ENCODE results near the gene MT2A. TPM values are rescaled to one million over a fixed set of nuclear protein-coding genes. Genes with fewer than 3 reads are reported as not detected.

MT2A gene
- total and polyA plus RNA-seq, 2 of the 13 experiments (the other 11 are each of a cell fraction or from before 2014, with no cell fraction given) = 135 to 371 TPM

DNA sequence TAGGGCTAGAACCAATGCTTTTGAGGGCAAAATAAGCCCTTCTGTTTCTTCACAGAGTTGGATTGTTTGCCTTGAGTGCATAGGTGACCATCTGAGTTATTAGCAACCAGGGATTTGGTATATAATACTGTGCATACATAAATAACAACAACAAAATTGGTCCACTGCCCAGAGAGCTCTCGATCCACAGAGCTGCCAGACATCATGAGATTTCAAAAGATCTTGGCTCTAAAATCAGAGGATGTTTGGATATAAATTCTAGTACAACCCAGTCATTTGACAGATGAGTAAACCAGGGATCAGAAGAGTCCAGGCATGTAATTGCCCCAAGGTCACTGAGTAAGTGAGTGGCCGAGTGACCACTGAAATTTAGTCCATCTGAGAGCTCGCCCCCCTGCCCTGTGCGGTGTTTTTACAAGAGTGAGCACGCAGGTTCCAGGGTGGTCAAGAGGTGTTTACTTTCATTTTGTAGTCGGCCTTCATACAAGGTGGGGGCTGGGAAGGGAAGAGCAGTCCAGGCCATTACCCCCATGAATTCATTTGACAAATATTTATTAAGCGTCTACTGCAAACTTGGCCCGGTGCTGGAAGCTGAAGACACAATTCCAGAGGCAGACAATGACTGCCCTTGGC is 1.8 kb upstream of the MT2A start (continued):
- TF ChIP-seq, protein P1, sequence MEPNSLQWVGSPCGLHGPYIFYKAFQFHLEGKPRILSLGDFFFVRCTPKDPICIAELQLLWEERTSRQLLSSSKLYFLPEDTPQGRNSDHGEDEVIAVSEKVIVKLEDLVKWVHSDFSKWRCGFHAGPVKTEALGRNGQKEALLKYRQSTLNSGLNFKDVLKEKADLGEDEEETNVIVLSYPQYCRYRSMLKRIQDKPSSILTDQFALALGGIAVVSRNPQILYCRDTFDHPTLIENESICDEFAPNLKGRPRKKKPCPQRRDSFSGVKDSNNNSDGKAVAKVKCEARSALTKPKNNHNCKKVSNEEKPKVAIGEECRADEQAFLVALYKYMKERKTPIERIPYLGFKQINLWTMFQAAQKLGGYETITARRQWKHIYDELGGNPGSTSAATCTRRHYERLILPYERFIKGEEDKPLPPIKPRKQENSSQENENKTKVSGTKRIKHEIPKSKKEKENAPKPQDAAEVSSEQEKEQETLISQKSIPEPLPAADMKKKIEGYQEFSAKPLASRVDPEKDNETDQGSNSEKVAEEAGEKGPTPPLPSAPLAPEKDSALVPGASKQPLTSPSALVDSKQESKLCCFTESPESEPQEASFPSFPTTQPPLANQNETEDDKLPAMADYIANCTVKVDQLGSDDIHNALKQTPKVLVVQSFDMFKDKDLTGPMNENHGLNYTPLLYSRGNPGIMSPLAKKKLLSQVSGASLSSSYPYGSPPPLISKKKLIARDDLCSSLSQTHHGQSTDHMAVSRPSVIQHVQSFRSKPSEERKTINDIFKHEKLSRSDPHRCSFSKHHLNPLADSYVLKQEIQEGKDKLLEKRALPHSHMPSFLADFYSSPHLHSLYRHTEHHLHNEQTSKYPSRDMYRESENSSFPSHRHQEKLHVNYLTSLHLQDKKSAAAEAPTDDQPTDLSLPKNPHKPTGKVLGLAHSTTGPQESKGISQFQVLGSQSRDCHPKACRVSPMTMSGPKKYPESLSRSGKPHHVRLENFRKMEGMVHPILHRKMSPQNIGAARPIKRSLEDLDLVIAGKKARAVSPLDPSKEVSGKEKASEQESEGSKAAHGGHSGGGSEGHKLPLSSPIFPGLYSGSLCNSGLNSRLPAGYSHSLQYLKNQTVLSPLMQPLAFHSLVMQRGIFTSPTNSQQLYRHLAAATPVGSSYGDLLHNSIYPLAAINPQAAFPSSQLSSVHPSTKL (CRISPR knock-in tag; IDR thresholded peaks at IDR 0.05) = peak; percentile 43; the same call in 1 of the 2 replicates
- TF ChIP-seq ISL2 (CRISPR knock-in tag; IDR thresholded peaks at IDR 0.05) (peak; percentile 65; the same call in 1 of the 2 replicates), DMTF1 (CRISPR knock-in tag; IDR thresholded peaks at IDR 0.05) (no peak), MIXL1 (CRISPR knock-in tag; IDR thresholded peaks at IDR 0.05) (peak; percentile 59), ZNF816 (CRISPR knock-in tag; IDR thresholded peaks at IDR 0.05; ENCODE audit: borderline replicate concordance) (no peak), HNRNPK (IDR thresholded peaks at IDR 0.05; ENCODE audit: low read depth, low read length, poor library complexity, severe bottlenecking) (no peak), ATF3 (CRISPR knock-in tag; IDR thresholded peaks at IDR 0.05) (no peak), RAD51 (IDR thresholded peaks at IDR 0.05; ENCODE audit: borderline replicate concordance) (no peak), FOXK1 (CRISPR knock-in tag; IDR thresholded peaks at IDR 0.05; ENCODE audit: borderline replicate concordance, low read depth) (no peak), ZNF333 (CRISPR knock-in tag; IDR thresholded peaks at IDR 0.05; ENCODE audit: borderline replicate concordance) (no peak), KDM5B (CRISPR knock-in tag; IDR thresholded peaks at IDR 0.05; ENCODE audit: borderline replicate concordance) (no peak), ZNF558 (CRISPR knock-in tag; IDR thresholded peaks at IDR 0.05; ENCODE audit: borderline replicate concordance) (no peak; the same call in 1 of the 2 replicates), ZNF263 (CRISPR knock-in tag; IDR thresholded peaks at IDR 0.05) (no peak), IRX3 (CRISPR knock-in tag; IDR thresholded peaks at IDR 0.05; ENCODE audit: borderline replicate concordance, low read depth) (no peak), NR2F1 (CRISPR knock-in tag; IDR thresholded peaks at IDR 0.05) (no peak; a peak in 1 of 4 replicates)
- TF ChIP-seq, protein P2, sequence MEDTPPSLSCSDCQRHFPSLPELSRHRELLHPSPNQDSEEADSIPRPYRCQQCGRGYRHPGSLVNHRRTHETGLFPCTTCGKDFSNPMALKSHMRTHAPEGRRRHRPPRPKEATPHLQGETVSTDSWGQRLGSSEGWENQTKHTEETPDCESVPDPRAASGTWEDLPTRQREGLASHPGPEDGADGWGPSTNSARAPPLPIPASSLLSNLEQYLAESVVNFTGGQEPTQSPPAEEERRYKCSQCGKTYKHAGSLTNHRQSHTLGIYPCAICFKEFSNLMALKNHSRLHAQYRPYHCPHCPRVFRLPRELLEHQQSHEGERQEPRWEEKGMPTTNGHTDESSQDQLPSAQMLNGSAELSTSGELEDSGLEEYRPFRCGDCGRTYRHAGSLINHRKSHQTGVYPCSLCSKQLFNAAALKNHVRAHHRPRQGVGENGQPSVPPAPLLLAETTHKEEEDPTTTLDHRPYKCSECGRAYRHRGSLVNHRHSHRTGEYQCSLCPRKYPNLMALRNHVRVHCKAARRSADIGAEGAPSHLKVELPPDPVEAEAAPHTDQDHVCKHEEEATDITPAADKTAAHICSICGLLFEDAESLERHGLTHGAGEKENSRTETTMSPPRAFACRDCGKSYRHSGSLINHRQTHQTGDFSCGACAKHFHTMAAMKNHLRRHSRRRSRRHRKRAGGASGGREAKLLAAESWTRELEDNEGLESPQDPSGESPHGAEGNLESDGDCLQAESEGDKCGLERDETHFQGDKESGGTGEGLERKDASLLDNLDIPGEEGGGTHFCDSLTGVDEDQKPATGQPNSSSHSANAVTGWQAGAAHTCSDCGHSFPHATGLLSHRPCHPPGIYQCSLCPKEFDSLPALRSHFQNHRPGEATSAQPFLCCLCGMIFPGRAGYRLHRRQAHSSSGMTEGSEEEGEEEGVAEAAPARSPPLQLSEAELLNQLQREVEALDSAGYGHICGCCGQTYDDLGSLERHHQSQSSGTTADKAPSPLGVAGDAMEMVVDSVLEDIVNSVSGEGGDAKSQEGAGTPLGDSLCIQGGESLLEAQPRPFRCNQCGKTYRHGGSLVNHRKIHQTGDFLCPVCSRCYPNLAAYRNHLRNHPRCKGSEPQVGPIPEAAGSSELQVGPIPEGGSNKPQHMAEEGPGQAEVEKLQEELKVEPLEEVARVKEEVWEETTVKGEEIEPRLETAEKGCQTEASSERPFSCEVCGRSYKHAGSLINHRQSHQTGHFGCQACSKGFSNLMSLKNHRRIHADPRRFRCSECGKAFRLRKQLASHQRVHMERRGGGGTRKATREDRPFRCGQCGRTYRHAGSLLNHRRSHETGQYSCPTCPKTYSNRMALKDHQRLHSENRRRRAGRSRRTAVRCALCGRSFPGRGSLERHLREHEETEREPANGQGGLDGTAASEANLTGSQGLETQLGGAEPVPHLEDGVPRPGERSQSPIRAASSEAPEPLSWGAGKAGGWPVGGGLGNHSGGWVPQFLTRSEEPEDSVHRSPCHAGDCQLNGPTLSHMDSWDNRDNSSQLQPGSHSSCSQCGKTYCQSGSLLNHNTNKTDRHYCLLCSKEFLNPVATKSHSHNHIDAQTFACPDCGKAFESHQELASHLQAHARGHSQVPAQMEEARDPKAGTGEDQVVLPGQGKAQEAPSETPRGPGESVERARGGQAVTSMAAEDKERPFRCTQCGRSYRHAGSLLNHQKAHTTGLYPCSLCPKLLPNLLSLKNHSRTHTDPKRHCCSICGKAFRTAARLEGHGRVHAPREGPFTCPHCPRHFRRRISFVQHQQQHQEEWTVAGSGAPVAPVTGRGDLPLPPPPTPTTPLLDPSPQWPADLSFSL (CRISPR knock-in tag; IDR thresholded peaks at IDR 0.05) = no peak
